UCSD-AML1 (cell line): ENCODE results near the gene SLC25A23.

Source experiments
- DNase-seq: peaks from one replicate; lab custom pipeline; 2025; ENCODE audit not compliant: unreplicated experiment; lab: John Stamatoyannopoulos, UW

SLC25A23 gene

GRCh38 chr19:6425732-6426620, 33.6 kb downstream of the SLC25A23 start:
- DNase-seq = peak; percentile 49

- DNase-seq = peak; percentile 99
Measured at GRCh38 chr19:6424939-6425731, 34.5 kb downstream of the SLC25A23 start.

- DNase-seq = peak; percentile 36
Measured at GRCh38 chr19:6424195-6424938, 35.2 kb downstream of the SLC25A23 start, which contains the start of gene KHSRP. Gene KHSRP (minus strand): TSS chr19:6424811. CDS start chr19:6424701, 110 bp downstream.

- DNase-seq = peak; percentile 45
Measured at GRCh38 chr19:6423499-6424194, 35.9 kb downstream of the SLC25A23 start.

- DNase-seq = no peak
Measured at GRCh38 chr19:6421075-6422014, 38.2 kb downstream of the SLC25A23 start.

GRCh38 chr19:6418562-6418932, 41.0 kb downstream of the SLC25A23 start:
- no peak for DNase-seq

GRCh38 chr19:6417713-6418561, 41.7 kb downstream of the SLC25A23 start:
- no peak for DNase-seq

- no peak for DNase-seq
Measured at GRCh38 chr19:6416658-6417405, 42.8 kb downstream of the SLC25A23 start.

- DNase-seq = no peak
Measured at GRCh38 chr19:6415591-6416190, 43.9 kb downstream of the SLC25A23 start.

- DNase-seq = no peak
Measured at GRCh38 chr19:6414793-6415590, 44.6 kb downstream of the SLC25A23 start.

- DNase-seq = no peak
Measured at GRCh38 chr19:6413721-6414643, 45.6 kb downstream of the SLC25A23 start.

- no peak for DNase-seq
Measured at GRCh38 chr19:6413291-6413690, 46.3 kb downstream of the SLC25A23 start.

- DNase-seq = peak; percentile 38
Measured at GRCh38 chr19:6412447-6413091, 47.0 kb downstream of the SLC25A23 start.

GRCh38 chr19:6412061-6412446, 47.5 kb downstream of the SLC25A23 start:
- no peak for DNase-seq

GRCh38 chr19:6409346-6409745, 50.2 kb downstream of the SLC25A23 start:
- DNase-seq = no peak
